Hematopoietic multipotent progenitor cell treated with erythropoietin and hydrocortisone succinate and interleukin-3 and kit ligand, for 15 days (in vitro differentiated cells): ENCODE results near the gene CNGB1.
"Not testable (repeated sequence)": the region's sequence is repeated elsewhere in the genome, so short reads cannot be mapped to it uniquely, and the experiment has no call there.

Experiments
- DNase-seq: peaks from one replicate; pipeline ENCODE4 v3.0.0-alpha.2; 2015; ENCODE audit warnings: low spot score

Gene CNGB1

DNA sequence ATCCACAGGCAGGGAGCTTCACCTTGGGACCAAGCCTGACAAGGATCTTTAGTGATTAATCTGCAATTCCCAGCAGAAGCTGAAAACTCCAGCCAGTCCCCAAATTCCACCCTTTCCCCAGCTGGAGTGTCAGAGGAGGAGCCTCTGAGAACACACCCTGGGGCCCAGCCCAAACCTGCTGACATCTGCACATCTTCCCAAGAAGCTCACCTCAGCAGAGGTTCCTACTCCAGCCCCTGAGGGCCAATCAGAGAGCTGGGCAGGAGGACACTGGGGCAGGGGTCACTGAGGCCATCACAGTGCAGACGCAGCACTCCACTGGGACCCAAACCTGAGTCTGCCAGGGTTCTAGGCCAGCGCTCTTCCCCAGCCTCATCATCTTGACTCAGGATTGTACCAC is 44.9 kb downstream of the CNGB1 start:
- no peak for DNase-seq

DNA sequence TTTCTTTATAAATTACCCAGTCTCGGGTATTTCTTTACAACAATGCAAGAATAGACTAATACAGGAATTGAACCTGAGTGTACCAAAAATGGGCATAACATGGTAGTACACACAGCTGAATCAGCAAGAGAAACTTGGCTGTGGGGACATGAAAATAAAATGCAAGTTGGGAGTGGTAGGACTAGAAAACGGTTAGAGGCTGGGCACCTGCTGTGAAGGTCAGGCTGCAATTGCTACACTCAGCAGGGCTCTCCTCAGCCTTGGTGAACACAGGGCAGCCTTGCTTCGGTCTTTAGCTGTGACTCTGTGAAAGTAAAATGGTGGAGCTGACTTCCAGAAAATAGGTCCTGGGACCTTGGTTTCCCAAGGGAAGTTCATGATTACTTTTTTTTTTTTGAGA is 45.6 kb downstream of the CNGB1 start:
- no peak for DNase-seq

DNA sequence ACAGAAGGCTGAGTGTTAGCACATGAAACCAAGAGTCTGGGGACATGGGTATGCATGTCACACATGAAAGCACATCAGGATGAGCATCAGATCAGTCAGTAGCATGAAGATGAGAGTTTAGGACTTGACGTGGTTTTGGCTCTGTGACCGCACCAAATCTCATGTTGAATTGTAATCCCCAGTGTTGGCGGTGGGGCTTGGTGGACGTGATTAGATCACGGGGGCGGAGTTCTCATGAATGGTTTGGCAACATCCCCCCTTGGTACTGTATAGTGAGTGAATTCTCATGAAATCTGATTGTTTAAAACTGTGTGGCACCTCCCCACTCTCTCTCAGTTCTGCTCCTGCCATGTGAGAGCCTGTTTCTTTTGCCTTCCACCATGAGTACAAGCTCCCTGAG is 46.4 kb downstream of the CNGB1 start:
- DNase-seq = no peak

DNA sequence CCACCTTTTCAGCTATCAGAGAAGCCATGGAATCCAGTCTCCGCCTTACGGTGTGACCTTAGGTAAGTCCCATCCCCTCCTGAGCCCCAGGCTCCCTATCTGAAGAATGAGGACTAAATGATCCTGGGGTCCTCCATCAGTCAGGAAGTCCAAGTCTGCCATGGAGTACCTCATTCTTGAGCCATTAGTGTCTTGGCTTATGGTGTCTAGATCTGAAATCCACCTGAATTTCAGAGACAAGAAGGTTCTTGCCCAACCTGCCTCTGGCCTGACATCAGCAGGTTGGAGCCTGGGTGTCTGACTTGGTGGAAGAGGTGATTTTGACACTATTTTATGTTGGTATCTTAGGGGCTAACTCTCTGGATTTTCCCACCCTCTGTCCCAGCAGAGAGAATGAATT is 47.1 kb downstream of the CNGB1 start:
- DNase-seq = no peak

DNA sequence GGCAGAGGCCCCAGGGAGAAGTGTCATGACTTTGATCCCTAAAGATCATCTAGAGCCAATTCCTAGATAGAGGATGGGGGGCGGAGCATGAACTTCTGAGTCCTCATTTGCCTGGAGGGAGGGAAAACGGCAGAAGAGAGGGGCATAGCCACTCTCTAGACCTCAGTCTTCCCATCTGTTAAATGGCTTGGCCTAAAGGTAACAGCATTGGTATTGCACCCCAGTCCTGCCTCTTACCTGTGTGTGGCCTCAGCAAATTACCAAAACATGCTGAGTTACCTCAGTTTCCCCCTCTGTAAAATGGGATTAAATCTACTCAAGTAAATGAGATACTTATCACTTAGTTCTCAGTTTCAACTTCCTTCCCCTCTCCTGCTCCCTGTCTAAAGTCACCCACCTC is 47.5 kb downstream of the CNGB1 start:
- DNase-seq = no peak

DNA sequence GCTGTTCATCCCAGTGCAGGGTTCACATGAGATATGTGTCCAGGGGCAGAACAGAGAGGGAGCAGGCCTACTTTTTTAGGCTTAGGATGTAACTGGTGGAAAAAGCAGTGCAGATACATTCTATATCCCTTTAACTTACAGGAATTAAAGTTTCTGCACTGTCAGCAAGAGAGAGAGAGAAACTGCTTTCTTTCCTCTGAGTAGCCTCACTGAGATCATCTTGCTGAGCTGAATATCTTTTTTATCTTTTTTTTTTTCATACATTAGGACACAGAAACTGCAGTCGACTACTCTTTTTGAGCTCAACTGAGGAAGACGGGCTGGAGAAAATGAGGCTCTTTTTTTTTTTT is 50.1 kb downstream of the CNGB1 start:
- no peak for DNase-seq

DNA sequence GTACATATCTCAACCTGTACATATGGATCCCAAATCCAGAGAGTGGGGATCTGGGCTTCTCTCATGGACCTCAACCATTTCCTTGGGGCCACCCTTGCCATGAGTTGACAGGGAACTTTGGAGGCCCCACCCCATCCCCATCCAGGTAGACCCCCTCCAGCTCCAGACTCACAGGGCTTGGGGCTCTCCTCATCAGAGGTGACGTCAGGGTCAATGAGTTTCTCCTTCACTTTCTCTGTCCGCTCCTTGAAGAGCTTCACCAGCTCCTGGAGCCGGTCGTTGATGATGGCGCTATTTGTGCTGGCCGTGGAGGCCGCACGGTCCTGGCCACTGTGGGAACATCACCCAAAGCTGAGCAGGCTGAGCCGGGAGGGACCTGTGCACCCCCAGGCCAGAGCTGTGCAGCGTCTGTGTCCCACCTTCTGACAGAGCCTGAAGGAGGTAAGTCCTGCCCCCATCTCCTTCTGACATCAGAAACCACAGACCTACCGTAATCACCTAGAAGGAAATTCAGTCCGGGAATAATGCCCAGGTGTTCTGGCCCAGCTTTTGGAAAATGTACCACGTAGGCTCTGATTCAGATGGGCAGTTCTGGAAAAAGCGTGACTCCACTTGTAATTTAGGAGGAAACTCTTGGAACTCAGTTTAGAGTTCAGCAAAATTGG is 50.6 kb downstream of the CNGB1 start:
- no peak for DNase-seq

DNA sequence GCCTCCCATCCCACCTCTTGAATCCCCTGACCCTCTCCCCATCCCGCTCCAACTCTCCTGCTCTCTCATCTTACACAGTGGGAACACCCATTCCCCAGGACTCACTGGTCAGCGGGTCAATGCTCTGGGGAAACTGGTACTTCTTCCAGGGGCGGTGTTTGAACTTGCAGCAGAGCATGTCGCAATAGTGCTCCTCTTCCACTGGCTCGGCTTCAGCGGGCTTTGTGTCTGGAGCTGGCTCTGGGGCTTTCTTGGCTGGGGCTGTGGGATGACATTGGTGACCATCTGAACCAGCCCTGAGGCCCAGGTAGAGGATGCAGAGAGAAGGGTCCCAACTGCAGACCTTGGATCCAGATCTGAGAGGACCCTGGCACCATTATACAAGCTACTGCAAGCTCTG is 51.9 kb downstream of the CNGB1 start:
- DNase-seq = no peak

DNA sequence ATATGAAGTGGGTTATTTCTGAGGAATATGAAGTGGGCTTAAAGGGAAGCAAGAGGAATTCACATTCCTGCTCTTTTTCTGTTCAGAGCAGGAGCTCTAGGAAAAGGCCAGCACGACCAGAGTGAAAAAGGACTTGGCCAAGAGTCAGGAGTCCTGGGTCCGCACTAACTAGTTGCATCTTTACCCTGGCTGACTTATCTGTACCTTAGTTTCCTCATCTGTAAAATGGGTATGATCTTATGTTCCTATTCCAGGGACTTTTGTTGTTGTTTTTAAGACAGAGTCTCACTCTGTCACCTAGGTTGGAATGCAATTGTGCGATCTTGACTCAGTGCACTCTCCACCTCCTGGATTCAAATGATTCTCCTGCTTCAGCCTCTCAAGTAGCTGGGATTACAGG is 52.5 kb downstream of the CNGB1 start:
- no peak for DNase-seq

DNA sequence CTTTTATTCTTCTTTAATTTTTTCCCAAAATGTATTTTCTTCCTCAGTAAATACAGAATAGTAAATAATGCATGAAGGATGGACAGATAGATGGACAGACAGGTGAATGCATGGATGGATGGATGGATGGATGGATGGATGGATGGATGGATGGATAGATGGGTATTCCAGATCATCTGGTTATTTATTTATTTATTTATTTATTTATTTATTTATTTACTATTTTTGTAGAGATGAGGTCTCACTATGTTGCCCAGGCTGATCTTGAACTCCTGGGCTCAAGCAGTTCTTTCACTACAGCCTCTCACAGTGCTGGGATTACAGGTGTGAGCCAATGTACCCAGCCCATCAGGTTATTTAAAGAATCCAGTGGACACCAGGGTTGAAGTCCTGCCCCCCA is 53.0 kb downstream of the CNGB1 start:
- DNase-seq = not testable (repeated sequence)

DNA sequence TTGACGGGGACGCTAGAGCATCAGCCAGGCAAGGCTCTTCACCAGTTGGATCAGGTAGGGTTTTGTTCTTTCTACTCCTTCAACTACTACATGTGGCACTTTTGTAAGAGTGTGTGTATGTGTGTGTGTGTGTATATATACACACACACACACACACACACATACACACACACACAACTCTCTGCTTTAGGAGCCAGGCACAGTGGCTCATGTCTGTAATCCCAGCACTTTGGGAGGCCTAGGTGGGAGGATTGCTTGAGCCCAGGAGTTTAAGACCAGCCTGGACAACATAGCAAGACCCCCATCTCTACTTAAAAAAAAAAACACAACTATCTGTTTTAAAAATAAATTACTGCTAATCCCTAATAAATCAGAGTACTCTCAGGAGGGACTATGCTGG is 53.4 kb downstream of the CNGB1 start:
- DNase-seq = not testable (repeated sequence)

DNA sequence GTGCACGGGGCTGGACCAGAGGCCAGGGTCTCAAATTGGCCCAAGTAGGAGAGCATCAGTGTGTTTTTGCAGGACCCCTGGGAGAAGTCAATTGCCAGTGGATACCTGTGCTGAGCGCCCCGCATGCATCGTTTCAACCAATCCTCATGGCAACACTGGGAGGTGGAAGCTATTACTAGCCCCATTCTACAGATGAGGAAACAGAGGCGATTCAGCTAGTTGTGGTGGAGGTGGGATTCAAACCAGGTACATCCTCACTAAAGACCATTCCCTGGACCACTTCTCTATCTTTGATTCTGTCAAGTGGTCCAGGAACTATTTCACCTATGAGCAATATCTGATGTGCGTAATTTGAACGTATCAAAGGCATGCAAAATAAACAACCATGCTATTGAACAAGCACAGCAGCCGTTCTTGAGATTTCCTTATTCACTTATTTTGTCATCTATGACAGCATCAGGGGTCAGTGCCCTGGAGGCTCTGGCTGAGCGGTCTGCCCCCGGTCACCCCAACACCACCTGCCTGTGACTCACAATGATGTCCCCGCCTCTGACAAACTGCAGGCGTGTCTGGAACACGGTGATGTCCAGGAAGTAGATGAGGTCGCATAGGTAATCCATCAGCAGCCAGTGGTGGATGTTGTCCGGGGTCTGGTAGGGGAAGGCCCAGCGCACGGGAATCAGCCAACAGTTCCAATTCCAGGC is 54.0 kb downstream of the CNGB1 start:
- DNase-seq = no peak

DNA sequence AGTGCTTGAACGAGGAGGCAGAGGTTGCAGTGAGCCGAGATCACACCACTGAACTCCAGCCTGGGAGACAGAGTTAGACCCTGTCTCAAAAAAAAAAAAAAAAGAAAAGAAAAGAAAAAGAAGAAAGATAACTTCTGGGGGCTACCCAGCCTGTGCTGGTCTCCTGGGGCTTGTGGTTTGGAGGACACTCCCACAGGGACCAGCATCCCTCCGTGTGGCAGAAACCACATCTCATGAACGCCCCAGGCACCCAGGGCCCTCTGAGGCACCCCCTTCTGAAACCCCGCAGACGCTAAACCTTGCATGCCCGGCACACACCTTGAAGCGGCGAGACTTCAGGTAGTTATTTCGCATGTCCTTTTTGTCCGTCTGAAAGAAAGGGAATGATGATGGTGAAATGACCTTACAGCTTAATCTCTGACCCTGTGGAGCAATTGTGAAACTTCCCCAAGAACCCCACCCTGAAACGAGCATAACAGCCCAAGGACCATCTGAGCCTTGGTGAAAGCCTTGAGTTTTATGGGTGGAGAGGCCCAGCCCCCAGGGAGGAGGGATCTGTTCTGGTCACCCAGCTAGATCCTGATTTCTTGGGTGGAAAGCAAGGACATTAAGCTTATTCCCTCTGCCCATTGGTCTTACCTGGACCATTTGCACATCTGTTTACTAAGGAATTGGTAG is 55.0 kb downstream of the CNGB1 start:
- DNase-seq = no peak

DNA sequence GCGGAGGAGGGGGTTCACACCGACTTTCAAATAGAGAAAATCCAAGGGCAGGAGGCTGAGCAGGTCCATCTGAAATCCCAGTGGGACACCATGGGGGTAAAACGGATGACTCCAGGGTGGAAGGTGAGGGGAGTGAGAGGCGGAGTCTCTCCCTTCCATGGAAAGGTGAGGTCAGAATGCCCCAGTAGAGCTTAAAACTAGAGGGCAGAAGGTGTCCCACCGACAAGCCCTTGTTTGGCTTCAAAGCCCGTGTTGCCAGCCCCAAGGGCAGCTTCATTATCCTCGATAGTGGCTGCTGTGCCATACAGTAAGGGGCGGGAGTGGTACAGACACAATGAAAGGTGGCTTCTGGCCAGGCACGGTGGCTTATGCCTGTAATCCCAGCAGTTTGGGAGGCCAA is 55.7 kb downstream of the CNGB1 start:
- DNase-seq = no peak

DNA sequence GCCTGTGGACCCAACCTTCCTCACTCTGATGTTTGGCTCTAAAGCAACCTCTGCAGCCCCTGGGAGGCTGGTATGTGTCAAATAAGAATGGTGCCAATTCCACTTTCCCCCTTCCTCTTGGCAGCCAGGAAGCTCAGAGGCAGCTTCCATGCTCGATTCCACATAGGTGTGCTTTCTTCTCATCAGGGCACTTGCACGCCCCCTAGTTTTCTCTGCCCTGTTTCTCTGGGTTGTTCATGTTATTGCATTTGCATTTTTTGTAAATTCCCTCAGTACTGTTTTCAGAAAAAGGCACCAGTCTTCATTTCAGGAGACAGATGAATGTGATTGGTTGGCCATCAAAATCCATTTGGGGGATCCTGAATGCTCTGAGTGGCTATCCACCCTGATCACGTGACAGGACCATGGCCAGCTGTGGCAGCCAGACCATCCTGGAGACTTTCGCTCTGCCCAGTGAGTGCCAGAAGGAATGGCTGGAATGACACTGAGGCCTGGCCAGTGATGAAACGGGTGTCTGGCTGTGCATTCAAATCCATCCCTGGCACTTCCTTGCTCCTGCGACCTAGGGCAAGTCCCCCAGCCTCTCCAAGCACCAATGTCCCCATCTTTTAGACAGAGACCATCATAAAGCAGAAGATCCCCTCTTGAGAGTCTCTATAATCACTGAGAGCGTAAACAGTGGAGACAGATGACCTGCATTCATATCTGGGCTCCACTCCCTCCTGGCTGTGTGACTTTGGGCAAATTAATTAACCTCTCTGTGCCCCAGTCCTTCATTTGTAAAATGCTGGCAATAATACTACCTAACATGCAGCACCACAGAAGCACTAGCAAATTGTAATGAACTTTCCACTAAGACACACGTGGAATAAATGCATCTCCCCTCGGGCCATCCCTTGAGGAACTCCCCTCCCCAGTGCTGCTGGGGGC is 56.4 kb downstream of the CNGB1 start:
- DNase-seq = no peak

DNA sequence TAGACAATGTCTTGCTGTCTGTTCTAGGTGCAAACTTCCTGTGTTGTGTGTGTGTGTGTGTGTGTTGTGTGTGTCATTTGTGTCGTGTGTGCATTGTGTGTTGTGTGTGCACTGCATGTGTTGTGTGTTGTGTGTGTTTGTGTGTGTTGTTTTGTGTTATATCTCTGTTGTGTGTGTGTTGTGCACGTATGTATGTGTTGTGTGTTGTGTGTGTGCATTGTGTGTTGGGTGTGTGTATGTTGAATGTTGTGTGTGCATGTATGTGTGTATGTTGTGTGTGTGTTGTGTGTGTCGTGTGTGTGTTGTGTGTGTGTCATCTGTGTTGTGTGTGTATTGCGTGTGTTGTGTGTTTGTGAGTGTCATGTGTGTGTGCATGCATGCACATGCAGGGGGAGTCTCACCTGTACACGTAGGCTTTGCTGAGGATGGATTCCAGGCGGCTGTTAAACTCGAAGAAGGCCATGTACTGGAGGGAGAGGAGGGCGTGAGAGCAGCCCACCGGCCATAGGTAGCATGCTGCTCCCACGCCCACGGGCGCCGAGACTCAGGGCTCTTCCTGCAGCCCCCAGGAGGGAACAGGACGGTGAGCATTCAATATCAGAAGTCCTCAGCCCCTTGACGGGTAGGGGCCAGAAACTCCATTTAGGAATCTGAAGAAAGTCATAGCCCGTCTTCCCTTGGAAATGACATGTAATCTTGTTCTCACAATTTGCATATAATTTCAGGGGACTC is 58.2 kb downstream of the CNGB1 start:
- DNase-seq = no peak

DNA sequence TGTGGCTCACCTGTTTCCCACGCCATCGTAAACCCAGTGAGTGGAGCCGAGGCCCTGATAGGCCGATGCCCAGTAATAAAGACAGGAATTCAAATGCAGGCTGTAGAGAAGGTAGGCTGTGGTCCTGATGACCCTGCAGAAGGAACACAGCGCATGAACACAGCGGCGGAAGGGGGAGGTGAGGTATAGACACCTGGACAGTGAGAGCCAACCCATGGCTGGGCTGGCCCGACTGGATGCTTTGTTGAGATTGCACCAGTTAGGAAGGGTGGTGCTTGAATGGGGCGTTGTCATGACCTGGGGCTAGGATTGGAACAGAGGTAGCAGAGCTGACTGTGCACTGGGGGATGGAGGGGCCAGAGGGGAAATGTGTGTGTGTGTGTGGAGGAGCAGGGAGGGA is 59.2 kb downstream of the CNGB1 start:
- no peak for DNase-seq

DNA sequence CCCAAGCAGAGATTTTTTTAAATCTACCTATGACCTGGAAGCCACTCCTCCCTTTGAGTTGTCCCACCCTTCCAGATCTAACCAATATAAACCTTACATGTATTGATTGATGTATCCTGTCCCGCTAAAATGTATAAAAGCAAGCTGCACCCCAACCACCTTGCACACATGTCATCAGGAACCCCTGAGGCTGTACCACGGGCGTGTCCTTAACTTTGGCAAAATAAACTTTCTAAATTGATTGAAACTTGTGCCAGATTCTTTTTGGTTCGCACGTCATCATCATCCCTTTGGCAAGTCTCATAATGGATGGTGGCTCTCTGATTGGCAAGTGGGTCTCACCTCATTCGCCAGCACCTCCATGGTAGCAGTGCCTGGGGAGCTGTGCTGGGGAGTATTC is 60.2 kb downstream of the CNGB1 start:
- no peak for DNase-seq

DNA sequence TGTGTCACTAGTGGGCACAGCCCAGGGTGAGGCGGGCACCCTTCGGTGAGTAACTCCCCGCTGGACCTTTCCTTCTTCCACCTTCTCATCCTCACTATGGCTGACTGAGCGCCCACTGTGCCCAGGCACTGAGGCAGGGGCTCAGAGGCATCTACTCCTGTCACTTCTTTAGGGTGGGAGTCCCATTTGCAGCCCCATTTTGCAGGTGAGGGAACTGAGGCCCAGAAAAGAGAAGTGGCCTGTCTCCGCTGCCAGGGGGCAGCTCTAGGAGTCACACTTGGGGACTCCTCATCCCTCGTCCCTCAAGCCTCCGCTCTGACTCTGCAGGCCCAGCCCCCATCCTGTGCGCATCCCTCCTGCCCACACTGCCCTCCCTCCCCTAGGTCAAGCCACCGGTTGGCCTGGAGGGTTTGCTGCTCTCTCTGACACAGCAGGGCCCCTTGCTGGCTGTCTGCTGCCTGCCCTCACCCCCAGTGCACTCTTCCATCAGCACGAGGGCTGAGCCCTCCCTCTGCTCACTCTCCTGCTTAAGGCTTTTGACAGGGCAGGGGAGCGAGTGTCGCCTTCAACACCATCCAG is 62.4 kb downstream of the CNGB1 start:
- no peak for DNase-seq

DNA sequence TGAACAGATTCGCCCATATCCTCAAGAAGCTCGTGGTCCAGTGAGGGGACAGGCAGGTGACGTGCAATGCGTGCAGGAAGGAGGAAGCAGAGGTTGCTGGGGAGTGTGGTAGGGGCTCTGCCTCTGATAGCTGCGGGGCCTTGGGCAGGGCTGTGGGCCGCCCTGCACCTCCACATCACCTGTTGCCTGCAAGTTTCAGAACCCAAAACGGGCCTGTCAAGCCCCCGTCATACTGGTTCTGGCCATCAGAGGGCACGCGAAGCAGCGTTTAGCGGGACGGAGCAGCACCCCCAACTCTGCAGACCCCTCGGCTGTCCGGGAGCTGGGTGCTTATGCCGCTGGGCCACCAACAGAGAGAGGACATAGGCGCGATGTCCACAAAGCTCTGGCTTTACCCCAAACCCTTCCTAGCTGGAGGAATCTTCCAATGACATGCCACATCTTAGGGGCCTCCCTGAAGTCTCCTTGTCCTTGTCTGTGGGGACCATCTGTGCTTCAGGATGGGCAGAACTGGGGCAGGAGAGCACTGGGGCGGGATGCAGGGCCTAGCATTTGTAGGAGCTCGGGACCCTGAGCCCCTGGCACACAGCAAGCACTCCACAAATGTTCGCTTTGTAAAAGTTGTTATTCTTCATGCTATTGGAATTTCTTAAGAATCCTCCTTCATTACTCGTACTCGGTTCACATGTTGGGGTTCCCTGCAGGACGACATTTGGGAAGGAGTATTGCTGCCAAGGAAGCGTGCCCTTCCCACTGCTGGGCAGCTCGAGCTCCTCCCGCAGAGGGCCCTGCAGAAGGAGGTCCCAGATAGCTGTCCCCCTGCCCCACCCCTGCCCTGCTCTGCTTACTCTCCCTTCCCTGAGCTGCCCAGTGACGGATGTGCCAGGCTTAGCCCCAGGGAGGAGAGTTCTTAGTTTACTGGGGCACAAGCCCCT is 64.3 kb downstream of the CNGB1 start:
- no peak for DNase-seq
